K562 (cell line): ENCODE measurements around the gene PGS1. TPM values are rescaled to one million over a fixed set of nuclear protein-coding genes. Genes with fewer than 3 reads are reported as not detected.
"Not testable (repeated sequence)": the region's sequence is repeated elsewhere in the genome, so short reads cannot be mapped to it uniquely, and the experiment has no call there.

Experiments
- ATAC-seq: fragments of 200-7000 bp; cut with Tn5 transposase; 3 replicates; pipeline ENCODE4 v1.9.1; 2020; ENCODE audit warnings: moderate library complexity
- BruUV-seq: library from RNA; stranded (reverse); fragments of 400-500 nt; replicated peaks from 2 replicates; lab custom pipeline; 2021; lab: Mats Ljungman, UMichigan
- CTCF ChIA-PET: fragments of 300-600 bp; formaldehyde crosslinking; extraction: SDS; loops from one replicate; lab custom pipeline; 2021; ENCODE audit warnings: low intra/inter-chr PET ratio; lab: Yijun Ruan, JAX
- POLR2A ChIA-PET: fragments of 300-600, 350-650 bp; sonication (Branson Sonifier 250); formaldehyde crosslinking; extraction: SDS; loops from one replicate; lab custom pipeline; 2021; ENCODE audit warnings: antibody characterized with exemption, inconsistent platforms; lab: Yijun Ruan, JAX
- DNase-seq, 4 experiments: peaks; one replicate each; pipeline versions ENCODE4 v3.0.0 to v3.0.0-alpha.2; 2011 to 2018; ENCODE audit warnings: low spot score in 3 of 4, mixed read lengths in 3 of 4; ENCODE audit errors: extremely low read depth in 1 of 4
- FAIRE-seq: peaks from 2 replicates; lab custom pipeline; 2011; peaks lifted over from hg19 to GRCh38; lab: Jason Lieb, UNC
- H2AFZ ChIP-seq: 2 replicates; pipeline ENCODE4 v1.6.0; 2011; ENCODE audit warnings: low read depth, low read length, control low read depth, inconsistent platforms
- H3K27ac ChIP-seq: fragments of 200-600 bp; 3 replicates; pipeline ENCODE4 v1.8.0; 2011; ENCODE audit warnings: low read depth, mild to moderate bottlenecking, control low read depth, inconsistent platforms, low read length, moderate library complexity, mixed read lengths; ENCODE audit errors: extremely low read depth
- H3K27me3 ChIP-seq, 2 experiments: fragments of 300-600 bp in 1 of 2; 2 replicates in 1 of 2; 3 replicates in 1 of 2; pipeline versions ENCODE4 v1.6.0 to v1.8.0; 2011; ENCODE audit warnings: inconsistent platforms in 2 of 2, low read length in 2 of 2, mild to moderate bottlenecking in 1 of 2, mixed read lengths in 1 of 2, moderate library complexity in 1 of 2; ENCODE audit not compliant: control insufficient read depth in 2 of 2, insufficient read depth in 2 of 2
- H3K36me3 ChIP-seq: fragments of 300-600 bp; 3 replicates; pipeline ENCODE4 v1.8.0; 2011; ENCODE audit warnings: mild to moderate bottlenecking, low read length, inconsistent platforms; ENCODE audit not compliant: control insufficient read depth, insufficient read depth
- H3K4me1 ChIP-seq, 2 experiments: fragments of 200-600 bp in 1 of 2; replicated peaks in 1 of 2; 2 replicates in 1 of 2; 3 replicates in 1 of 2; pipeline versions ENCODE4 v1.5.1 to v1.8.0; 2011; ENCODE audit warnings: inconsistent platforms in 2 of 2, low read length in 2 of 2, mild to moderate bottlenecking in 1 of 2, mixed read lengths in 1 of 2, moderate library complexity in 1 of 2; ENCODE audit not compliant: control insufficient read depth in 2 of 2, insufficient read depth in 2 of 2
- H3K4me2 ChIP-seq: 2 replicates; pipeline ENCODE4 v1.6.1; 2011; ENCODE audit warnings: low read length, control low read depth, inconsistent platforms, mixed read lengths; ENCODE audit not compliant: insufficient read depth
- H3K4me3 ChIP-seq: fragments of 200-600 bp; sonication (generic), shearing (Covaris generic); 2 replicates; pipeline ENCODE4 v1.5.1; 2016; ENCODE audit warnings: control low read depth, inconsistent platforms
- H3K79me2 ChIP-seq: fragments of 200-600 bp; 3 replicates; pipeline ENCODE4 v1.8.0; 2011; ENCODE audit warnings: low read length, inconsistent platforms; ENCODE audit not compliant: control insufficient read depth, insufficient read depth
- H3K9ac ChIP-seq, 2 experiments: 2 replicates each; pipeline versions ENCODE4 v1.6.0 to v1.6.1; 2011; ENCODE audit warnings: low read depth in 2 of 2, low read length in 2 of 2, control low read depth in 1 of 2, inconsistent platforms in 1 of 2, mild to moderate bottlenecking in 1 of 2, mixed read lengths in 1 of 2; ENCODE audit not compliant: insufficient read depth in 1 of 2
- H3K9me1 ChIP-seq: one replicate; pipeline ENCODE4 v1.6.0; 2011; ENCODE audit warnings: inconsistent platforms, mild to moderate bottlenecking, low read length, moderate library complexity; ENCODE audit not compliant: control insufficient read depth, insufficient read depth
- H3K9me3 ChIP-seq: replicated peaks from 2 replicates; pipeline ENCODE4 v1.5.1; 2011; ENCODE audit warnings: low read depth, low read length, inconsistent platforms; ENCODE audit not compliant: control insufficient read depth, insufficient read depth
- H4K20me1 ChIP-seq: replicated peaks from 2 replicates; pipeline ENCODE4 v1.6.1; 2011; ENCODE audit warnings: low read length, inconsistent platforms, mixed read lengths; ENCODE audit not compliant: control insufficient read depth, insufficient read depth
- CBFA2T2 ChIP-seq: fragments of 450-650 bp; conservative IDR thresholded peaks from 2 replicates; pipeline ENCODE4 v1.6.1; 2017; ENCODE audit warnings: mild to moderate bottlenecking
- CBFA2T3 ChIP-seq: fragments of 450-650 bp; IDR thresholded peaks from 2 replicates; pipeline ENCODE4 v1.6.1; 2017
- NUFIP1 ChIP-seq: fragments of 450-650 bp; IDR thresholded peaks from 2 replicates; pipeline ENCODE4 v1.6.1; 2018; ENCODE audit not compliant: partially characterized antibody
- RBM39 ChIP-seq: fragments of 200-400 bp; formaldehyde crosslinking; optimal IDR thresholded peaks from 2 replicates; pipeline ENCODE3; 2018; ENCODE audit warnings: low read depth, low read length
- TAL1 ChIP-seq: fragments of 450-650 bp; IDR thresholded peaks from 2 replicates; pipeline ENCODE4 v1.6.1; 2016; ENCODE audit warnings: mild to moderate bottlenecking
- ZBTB7A ChIP-seq: IDR thresholded peaks from 2 replicates; pipeline ENCODE4 v1.6.1; 2011; ENCODE audit warnings: low read depth, mild to moderate bottlenecking, low read length, moderate library complexity, borderline replicate concordance; ENCODE audit not compliant: control insufficient read depth
- ZNF232 ChIP-seq: sonication (generic); formaldehyde crosslinking; IDR thresholded peaks from 2 replicates; pipeline ENCODE4 v1.8.0; 2022; ENCODE audit warnings: mild to moderate bottlenecking, missing genetic modification reagents
- WGBS: fragments of 100-300 bp; shearing (Covaris generic); methylation state at CpG from one replicate; pipeline ENCODE4 v1.1.6; 2016; ENCODE audit warnings: low coverage, mixed read lengths; ENCODE audit not compliant: insufficient coverage; ENCODE audit errors: missing lambda C conversion rate; 5-methylcytosine and 5-hydroxymethylcytosine counted together
- in situ Hi-C: fragments of 300-500 bp; cut with MboI; formaldehyde crosslinking; loops from 4 replicates; pipeline ENCODE4 v1.15.0; 2018; ENCODE audit warnings: inconsistent platforms, mixed read lengths
- intact Hi-C: fragments of 100-400 bp; cut with micrococcal nuclease; formaldehyde crosslinking; loops from 2 replicates; pipeline ENCODE4 v1.14.2; 2022
- polyA plus RNA-seq, 8 experiments: library from polyadenylated mRNA; depleted of rRNA in 4 of 8; stranded (reverse) in 5 of 8; unstranded in 3 of 8; fragments of >200 nt; fragmentation: Nextera tagmentation in 2 of 8; fragmentation: Illumina TruSeq in 1 of 8; extraction: Ambion mirVana in 2 of 8; extraction: Trizol in 1 of 8; gene quantifications; 2 replicates each; pipeline versions ENCODE4 v1.2.1 to v1.2.3, GENCODE V29; 2011 to 2014; ENCODE audit warnings: inconsistent platforms in 1 of 8, missing spikeins in 1 of 8
- total RNA-seq, 7 experiments: library from RNA; depleted of rRNA in 6 of 7; stranded (reverse); fragments of >200 nt in 6 of 7; fragmentation: Illumina TruSeq in 2 of 7; extraction: Trizol in 2 of 7; gene quantifications; 2 replicates each; pipeline versions ENCODE4 v1.2.1 to v1.2.3, GENCODE V29; 2011 to 2021; ENCODE audit warnings: low replicate concordance in 1 of 7

Gene PGS1
- total and polyA plus RNA-seq, 9 of the 15 experiments (the other 6 are each of a cell fraction or from before 2014, with no cell fraction given): 1.3 to 39.4 (median 22.3) TPM

DNA sequence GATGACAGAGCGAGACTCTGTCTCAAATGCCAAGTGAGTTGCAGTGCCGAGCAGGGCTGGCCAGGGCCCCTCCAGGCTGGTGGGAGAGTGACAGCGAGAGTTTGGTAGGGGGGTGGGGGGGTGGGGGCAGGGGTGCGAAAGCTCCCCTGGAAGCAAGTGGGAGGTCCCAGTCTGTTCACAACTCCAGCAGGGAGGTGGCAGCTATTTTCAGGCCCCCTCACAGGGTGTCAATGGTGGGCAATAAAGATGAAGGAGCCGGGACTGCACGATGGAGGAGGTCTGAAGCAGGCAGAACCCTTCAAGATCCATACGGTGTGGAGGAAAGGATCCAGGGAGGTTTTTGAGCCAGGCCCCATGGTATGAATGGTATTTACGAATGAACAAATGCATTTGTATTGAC lies 83.7 kb downstream of the PGS1 start:
- H4K20me1 ChIP-seq: no peaks in the 10 kb centered on the region
- no TSS peak for BruUV-seq
- no peak overlapping the region for H3K27ac ChIP-seq
- H3K79me2 ChIP-seq: no peaks in the 10 kb centered on the region
- DNase-seq: no peak
- CTCF ChIA-PET: no interaction called here
- no peak overlapping the region for H3K9ac ChIP-seq
- peaks cover 49 to 76% of the 10 kb centered on the region in 2 experiments for H3K27me3 ChIP-seq
- H3K9me3 ChIP-seq: no peaks in the 10 kb centered on the region
- no peak overlapping the region for H3K4me2 ChIP-seq
- H3K4me1 ChIP-seq: peaks cover 0 to 14% of the 10 kb centered on the region in 2 experiments; a peak in 2 of 5 replicates
- TF ChIP-seq ZBTB7A: no peak
- no peak for TF ChIP-seq ZNF232 (CRISPR knock-in tag)
- TF ChIP-seq RBM39: no peak
- no peak for TF ChIP-seq NUFIP1
- in situ Hi-C loops (no loop called here), intact Hi-C loops (no loop called here)
- WGBS: 0% methylated on average over 5 of the region's 8 CpGs
- no peak overlapping the region for H2AFZ ChIP-seq
- POLR2A ChIA-PET: interaction anchor here (1.6 kb wide), 1 partner anchor 10 kb away, joined by 4 read pairs; no protein-coding TSS in a partner anchor
- ATAC-seq: no peak
- no peak overlapping the region for H3K4me3 ChIP-seq
- FAIRE-seq: no peak
- H3K36me3 ChIP-seq: no peaks in the 10 kb centered on the region
- H3K9me1 ChIP-seq: peaks cover 4% of the 10 kb centered on the region

DNA sequence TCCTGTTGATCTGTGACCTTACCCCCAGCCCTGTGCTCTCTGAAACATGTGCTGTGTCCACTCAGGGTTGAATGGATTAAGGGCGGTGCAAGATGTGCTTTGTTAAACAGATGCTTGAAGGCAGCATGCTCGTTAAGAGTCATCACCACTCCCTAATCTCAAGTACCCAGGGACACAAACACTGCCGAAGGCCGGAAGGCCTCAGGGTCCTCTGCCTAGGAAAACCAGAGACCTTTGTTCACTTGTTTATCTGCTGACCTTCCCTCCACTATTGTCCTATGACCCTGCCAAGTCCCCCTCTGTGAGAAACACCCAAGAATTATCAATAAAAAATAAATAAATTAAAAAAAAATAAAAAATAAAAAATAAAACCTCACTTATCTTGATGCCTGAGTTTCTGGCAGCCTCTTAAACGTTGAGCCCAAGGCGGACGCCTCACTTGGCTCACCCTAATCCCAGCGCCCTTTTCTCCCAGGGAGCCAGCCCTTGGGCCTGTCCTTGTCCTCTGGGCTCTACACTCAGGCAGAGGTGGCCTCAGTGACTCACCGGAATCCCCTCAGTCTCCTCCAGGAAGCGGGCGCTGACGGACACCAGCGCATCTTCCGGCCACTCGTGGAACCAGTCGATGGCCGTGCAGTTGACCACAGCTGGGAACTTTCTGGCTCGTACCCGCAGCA lies 87.8 kb downstream of the PGS1 start:
- H3K4me2 ChIP-seq, in situ Hi-C loops, H2AFZ ChIP-seq, H3K9me1 ChIP-seq, H3K27ac ChIP-seq, CTCF ChIA-PET, FAIRE-seq, DNase-seq, intact Hi-C loops, H3K9me3 ChIP-seq, H3K4me3 ChIP-seq, H4K20me1 ChIP-seq, ATAC-seq, BruUV-seq, H3K4me1 ChIP-seq, H3K79me2 ChIP-seq, H3K36me3 ChIP-seq: not testable (repeated sequence)
- peak; percentile 46; the same call in 1 of the 2 replicates for TF ChIP-seq CBFA2T3
- peak; percentile 16; the same call in 1 of the 2 replicates for TF ChIP-seq TAL1
- 0 out of 2 replicates have a peak, but pooled peaks have one; percentile 14 for TF ChIP-seq CBFA2T2
- 25% methylated on average over 17 of the region's 19 CpGs for WGBS
- Histone ChIP-seq H3K9ac (0 out of 4 replicates have a peak overlapping the region, but pooled peaks of 1 of the 2 experiments have one; percentile 20), H3K27me3 (peaks cover 48 to 62% of the 10 kb centered on the region in 2 experiments)
- POLR2A ChIA-PET: interaction anchor here (0.6 kb wide), 1 partner anchor 210 kb away, joined by 4 read pairs; no protein-coding TSS in a partner anchor
